HG03045 (cell line): ENCODE data around the gene THOC5.
"Not testable (repeated sequence)": the region's sequence is repeated elsewhere in the genome, so short reads cannot be mapped to it uniquely, and the experiment has no call there.

ENCODE experiments used
- ATAC-seq: cut with Tn5 transposase; IDR thresholded peaks from one replicate; pipeline ENCODE4 v1.9.1; 2021; ENCODE audit warnings: mild to moderate bottlenecking, moderate library complexity; ENCODE audit not compliant: unreplicated experiment

The THOC5 gene

GRCh38 chr22:29511126-29511862 is 42.3 kb downstream of the THOC5 start:
- ATAC-seq = no peak

- ATAC-seq = no peak
Measured at GRCh38 chr22:29510542-29510941, 43.0 kb downstream of the THOC5 start.

- ATAC-seq = no peak
Measured at GRCh38 chr22:29509815-29510214, 43.7 kb downstream of the THOC5 start.

- ATAC-seq = no peak
Measured at GRCh38 chr22:29509298-29509697, 44.3 kb downstream of the THOC5 start.

GRCh38 chr22:29503811-29504372 is 49.7 kb downstream of the THOC5 start:
- no peak for ATAC-seq

DNA sequence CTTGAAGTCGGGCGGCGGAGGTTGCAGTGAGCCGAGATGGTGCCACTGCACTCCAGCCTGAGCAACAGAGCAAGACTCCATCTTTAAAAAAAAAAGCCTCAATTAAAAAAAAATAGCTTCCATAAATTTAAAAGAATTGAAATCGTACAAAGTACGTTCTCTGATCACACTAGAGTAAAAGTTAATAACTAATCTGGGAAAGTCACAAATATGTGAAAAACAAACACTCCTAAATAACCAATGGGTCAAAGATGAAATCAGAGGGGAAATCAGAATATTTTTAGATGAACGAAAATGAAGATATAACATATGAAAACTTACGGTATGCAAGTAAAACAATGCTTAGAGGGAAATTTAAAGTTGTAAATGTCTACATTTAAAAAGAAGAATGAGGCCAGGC is 53.7 kb downstream of the THOC5 start:
- ATAC-seq = no peak

- ATAC-seq = no peak
Measured at GRCh38 chr22:29493636-29494035, 59.9 kb downstream of the THOC5 start.

- no peak for ATAC-seq
Measured at GRCh38 chr22:29491012-29491411, 62.5 kb downstream of the THOC5 start.

GRCh38 chr22:29489127-29489780 is 64.3 kb downstream of the THOC5 start:
- not testable (repeated sequence) for ATAC-seq

DNA sequence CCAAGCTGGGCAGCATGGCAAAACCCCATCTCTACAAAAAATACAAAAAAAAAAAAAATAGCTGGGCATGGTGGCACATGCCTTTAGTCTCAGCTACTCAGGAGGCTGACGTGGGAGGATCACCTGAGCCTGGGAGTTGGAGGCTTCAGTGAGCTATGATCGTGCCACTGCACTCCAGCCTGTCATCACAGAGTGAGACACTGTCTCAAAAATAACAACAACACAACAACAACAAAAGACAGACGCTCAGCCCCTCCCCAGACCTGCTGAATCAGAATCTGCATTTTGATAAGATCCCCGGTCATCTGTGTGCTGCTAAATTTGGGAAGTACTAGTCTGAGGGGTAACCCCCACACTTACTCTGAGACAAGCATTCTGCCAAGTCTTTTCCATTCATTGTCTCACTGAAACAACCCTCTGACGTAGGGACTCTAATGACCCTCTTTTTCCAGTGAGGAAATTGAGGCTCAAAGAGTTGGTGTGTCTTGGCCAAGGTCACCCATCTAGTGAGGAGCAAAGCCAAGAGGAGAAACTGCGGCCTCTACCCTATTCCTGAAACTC is 66.1 kb downstream of the THOC5 start:
- no peak for ATAC-seq

DNA sequence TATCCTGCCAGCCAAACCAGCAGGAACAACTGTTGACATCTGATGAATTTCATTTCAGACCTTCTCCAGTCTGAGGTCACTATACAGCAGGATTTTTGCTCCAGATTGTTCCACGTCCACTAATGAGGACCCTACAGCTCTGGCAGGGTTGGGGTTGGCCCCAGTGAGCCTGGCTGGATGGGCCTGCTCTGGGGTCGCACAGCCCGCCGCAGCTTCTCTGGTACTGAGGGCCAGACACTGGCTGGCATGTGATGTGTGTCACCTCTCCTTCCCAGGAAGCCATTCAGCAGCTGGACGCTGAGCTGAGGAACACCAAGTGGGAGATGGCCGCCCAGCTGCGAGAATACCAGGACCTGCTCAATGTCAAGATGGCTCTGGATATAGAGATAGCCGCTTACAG is 68.1 kb downstream of the THOC5 start:
- no peak for ATAC-seq

DNA sequence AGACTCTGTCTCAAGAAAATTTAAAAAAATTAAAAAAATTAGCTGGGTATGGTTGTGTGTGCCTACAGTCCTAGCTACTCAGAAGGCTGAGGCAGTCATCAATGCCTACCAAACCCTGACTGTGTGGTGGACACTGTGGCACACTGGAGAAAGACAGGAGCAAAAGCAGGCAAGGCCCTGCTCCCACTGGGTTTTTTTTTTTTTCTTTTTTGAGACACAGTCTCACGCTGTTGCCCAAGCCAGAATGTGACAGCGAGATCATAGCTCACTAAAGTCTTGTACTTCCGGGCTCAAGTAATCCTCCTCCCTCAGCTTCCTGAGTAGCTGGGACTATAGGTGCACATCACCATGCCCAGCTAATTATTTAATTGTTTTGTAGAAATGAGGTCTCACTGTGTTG is 68.9 kb downstream of the THOC5 start:
- no peak for ATAC-seq

DNA sequence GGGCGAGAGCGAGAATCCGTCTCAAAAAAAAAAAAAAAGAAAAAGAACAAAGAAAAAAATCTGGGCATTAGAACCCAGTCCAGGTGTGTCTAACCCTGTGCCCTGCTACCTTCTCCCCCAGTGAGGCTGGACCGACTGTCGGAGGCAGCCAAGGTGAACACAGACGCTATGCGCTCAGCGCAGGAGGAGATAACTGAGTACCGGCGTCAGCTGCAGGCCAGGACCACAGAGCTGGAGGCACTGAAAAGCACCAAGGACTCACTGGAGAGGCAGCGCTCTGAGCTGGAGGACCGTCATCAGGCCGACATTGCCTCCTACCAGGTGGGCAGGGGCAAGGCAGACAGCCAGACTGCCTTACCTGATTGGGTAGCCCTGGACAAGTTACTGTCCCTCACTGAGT is 70.3 kb downstream of the THOC5 start:
- ATAC-seq = no peak

DNA sequence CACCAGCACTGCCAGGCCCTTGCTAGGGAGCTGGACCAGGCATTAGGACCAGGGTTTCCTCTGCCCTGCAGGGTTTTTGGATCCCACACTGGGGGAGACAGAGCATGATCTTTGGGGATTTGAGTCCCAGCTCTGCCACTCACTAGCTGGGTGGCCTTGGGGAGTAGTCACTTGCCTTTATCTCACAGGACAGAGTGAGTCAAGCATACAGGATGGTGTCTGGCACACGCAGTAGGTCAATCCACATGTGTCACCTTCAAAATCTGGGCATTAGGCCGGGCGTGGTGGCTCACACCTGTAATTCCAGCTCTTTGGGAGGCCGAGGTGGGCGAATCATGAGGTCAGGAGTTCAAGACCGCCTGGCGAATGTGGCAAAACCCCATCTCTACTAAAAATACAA is 70.8 kb downstream of the THOC5 start:
- no peak for ATAC-seq

DNA sequence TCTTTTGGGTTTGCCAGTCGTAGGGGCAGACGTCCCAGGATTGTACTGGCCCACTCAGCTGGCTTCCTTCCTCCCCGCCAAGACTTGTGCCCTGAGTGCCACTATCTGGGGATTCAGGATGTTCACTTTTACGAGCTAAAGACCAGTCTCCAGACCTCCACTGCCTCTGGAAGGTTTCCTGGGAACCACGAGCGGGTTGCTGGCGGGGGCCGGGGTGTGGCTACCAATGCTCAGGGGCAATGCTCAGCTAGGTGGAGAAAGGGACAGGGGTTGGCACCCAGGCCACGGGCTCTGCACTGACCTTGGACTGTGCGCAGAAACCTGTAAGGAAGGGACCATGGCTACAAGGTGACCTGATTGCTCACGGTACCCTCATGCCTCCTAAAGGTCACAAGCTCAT is 71.3 kb downstream of the THOC5 start:
- no peak for ATAC-seq

DNA sequence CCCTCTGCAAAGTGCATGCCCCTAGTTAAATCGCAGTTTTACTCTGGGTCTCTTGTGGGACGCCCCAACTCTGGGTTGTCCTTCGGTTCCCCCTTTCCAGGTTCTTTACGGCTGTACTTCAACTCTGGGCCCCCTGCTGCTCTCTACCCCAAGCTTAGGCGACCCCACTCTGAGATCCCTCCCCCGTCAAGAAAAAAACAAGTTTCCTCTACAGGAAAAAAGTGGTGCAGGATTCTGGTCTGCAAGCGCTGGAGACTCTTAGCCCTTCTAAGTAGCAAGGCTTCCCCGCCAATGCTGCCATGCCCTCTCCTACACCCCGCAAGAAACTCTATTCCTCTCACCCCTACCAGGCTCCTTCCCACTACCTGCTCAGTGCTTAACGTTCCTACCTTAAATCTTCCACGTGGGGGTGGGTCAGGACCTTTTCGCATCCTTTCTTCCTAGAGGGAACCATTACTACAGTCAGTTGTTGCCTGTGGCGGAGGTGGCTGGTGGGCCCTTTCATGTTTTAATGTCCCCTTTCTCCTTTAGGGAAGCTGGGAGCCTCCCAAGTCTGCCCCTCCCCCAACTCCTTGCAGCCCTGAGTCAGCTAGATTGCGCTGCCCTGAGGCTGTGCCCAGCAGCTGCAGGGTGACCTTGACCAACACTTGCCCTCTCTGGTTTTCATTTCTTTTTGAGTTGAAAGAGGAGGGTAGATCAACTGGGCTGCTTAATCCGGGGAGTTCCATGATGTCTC is 72.1 kb downstream of the THOC5 start:
- ATAC-seq = no peak

DNA sequence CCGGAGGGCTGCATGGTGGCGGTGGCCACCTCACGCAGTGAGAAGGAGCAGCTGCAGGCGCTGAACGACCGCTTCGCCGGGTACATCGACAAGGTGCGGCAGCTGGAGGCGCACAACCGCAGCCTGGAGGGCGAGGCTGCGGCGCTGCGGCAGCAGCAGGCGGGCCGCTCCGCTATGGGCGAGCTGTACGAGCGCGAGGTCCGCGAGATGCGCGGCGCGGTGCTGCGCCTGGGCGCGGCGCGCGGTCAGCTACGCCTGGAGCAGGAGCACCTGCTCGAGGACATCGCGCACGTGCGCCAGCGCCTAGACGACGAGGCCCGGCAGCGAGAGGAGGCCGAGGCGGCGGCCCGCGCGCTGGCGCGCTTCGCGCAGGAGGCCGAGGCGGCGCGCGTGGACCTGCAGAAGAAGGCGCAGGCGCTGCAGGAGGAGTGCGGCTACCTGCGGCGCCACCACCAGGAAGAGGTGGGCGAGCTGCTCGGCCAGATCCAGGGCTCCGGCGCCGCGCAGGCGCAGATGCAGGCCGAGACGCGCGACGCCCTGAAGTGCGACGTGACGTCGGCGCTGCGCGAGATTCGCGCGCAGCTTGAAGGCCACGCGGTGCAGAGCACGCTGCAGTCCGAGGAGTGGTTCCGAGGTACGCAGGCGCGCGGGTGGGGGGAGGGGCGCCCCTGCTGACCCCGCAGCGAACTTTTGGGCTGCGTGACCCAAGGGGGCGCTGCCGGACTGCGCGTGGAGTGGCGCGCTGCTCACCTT is 72.9 kb downstream of the THOC5 start:
- ATAC-seq = no peak

DNA sequence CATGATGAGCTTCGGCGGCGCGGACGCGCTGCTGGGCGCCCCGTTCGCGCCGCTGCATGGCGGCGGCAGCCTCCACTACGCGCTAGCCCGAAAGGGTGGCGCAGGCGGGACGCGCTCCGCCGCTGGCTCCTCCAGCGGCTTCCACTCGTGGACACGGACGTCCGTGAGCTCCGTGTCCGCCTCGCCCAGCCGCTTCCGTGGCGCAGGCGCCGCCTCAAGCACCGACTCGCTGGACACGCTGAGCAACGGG is 73.4 kb downstream of the THOC5 start:
- no peak for ATAC-seq

- no peak for ATAC-seq
Measured at GRCh38 chr22:29479417-29480261, 73.9 kb downstream of the THOC5 start, which contains the start of gene NEFH. Gene NEFH, plus strand, starts transcription at chr22:29480218. Its CDS starts 45 bp downstream, at chr22:29480263.
